HG02884 (cell line): ENCODE results near the gene ADM2.

Experiments
- ATAC-seq: cut with Tn5 transposase; IDR thresholded peaks from one replicate; pipeline ENCODE4 v1.9.1; 2021; ENCODE audit warnings: mild to moderate bottlenecking, moderate library complexity; ENCODE audit not compliant: unreplicated experiment

The ADM2 gene

GRCh38 chr22:50523806-50524675 is 42.7 kb downstream of the ADM2 start:
- no peak for ATAC-seq

- ATAC-seq = no peak
Measured at GRCh38 chr22:50524676-50525103, 43.3 kb downstream of the ADM2 start.

- ATAC-seq = peak; percentile 37
Measured at GRCh38 chr22:50525104-50525857, 43.9 kb downstream of the ADM2 start, which contains the start of gene SCO2. Gene SCO2 (minus strand): TSS chr22:50525598. CDS start chr22:50524411, 1,187 bp downstream.

GRCh38 chr22:50525858-50526107 is 44.4 kb downstream of the ADM2 start:
- ATAC-seq = peak; percentile 21

GRCh38 chr22:50526108-50526833 is 44.9 kb downstream of the ADM2 start:
- ATAC-seq = peak; percentile 27

GRCh38 chr22:50526834-50527801 is 45.8 kb downstream of the ADM2 start:
- ATAC-seq = no peak

GRCh38 chr22:50527921-50528681 is 46.8 kb downstream of the ADM2 start:
- ATAC-seq = no peak

GRCh38 chr22:50528682-50529415 is 47.5 kb downstream of the ADM2 start:
- ATAC-seq = no peak

- ATAC-seq = no peak
Measured at GRCh38 chr22:50529416-50529896, 48.1 kb downstream of the ADM2 start.

- no peak for ATAC-seq
Measured at GRCh38 chr22:50529897-50530579, 48.7 kb downstream of the ADM2 start, which contains the start of gene TYMP. Gene TYMP (minus strand): TSS chr22:50530012. CDS start chr22:50529709, 303 bp downstream.

- no peak for ATAC-seq
Measured at GRCh38 chr22:50530580-50530876, 49.2 kb downstream of the ADM2 start.

- ATAC-seq = no peak
Measured at GRCh38 chr22:50530877-50531545, 49.7 kb downstream of the ADM2 start.

GRCh38 chr22:50531546-50531961 is 50.2 kb downstream of the ADM2 start:
- ATAC-seq = no peak

- ATAC-seq = no peak
Measured at GRCh38 chr22:50531962-50532674, 50.8 kb downstream of the ADM2 start.

GRCh38 chr22:50532824-50533796 is 51.8 kb downstream of the ADM2 start:
- no peak for ATAC-seq
